GM21825 (cell line): ENCODE data around the gene LRRC53.
A peak's percentile ranks its signal among the peaks of the same experiment; 100 is the strongest.

Experiments used
- ATAC-seq: cut with Tn5 transposase; IDR thresholded peaks from one replicate; pipeline ENCODE4 v1.9.1; 2021; ENCODE audit warnings: mild to moderate bottlenecking, moderate library complexity; ENCODE audit not compliant: unreplicated experiment

The LRRC53 gene

GRCh38 chr1:74504125-74504932, 8.1 kb downstream of the LRRC53 start:
- ATAC-seq: peak; percentile 88

DNA sequence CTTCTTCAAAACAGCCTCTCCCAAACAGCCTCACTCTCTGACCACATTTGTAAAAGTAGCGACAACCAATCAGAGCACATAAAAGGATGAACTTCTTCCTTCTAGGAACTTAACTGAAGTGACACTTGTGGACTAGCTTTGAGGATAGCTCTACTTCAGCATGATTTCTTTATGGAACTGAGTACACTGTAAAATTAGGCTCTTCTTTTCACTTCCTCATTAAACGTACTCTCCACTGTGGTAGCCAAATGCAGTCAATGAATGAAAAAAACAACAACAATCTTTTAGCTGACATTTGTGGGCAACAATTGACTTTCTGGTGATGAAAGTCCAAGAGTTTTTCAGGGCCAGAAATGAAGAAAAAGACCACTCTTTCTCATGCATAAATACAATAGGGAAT, 9.6 kb downstream of the LRRC53 start:
- ATAC-seq: no peak

DNA sequence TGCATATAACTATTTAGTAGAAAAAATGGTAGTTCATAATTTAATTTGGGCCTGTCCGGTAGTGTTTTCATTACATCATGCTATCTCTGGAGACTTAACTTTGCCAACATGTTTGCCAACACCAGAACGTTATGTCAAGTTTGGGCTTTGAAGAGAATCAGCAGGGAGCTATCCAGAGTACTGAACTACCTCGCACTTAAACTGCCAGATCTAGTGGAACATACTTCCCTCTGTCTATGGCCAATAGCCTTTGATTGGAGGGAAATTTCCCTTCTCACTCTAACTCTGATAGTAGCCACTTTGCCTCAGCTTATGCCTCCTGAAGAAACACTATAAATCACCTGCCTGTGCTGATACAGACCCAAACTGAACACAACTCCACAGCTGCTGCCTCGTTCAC, 10.0 kb downstream of the LRRC53 start:
- no peak for ATAC-seq

DNA sequence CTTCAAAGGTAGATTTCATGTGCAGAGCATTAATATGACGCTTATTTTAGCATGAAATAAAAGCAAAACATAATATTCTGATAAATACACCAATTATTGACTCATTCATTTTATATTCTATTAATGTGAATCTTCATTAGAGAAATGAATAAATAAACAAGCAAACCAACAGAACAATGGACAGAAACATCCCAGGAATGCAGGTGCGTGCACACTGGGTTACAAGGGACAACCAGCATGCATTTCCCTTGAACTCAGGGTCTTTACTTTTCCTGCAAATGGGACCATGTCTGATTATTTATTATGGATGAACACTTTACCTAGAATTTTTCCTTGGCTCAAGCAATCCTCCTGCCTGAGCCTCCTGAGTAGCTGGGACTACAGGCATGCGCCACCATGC, 13.5 kb downstream of the LRRC53 start:
- no peak for ATAC-seq

DNA sequence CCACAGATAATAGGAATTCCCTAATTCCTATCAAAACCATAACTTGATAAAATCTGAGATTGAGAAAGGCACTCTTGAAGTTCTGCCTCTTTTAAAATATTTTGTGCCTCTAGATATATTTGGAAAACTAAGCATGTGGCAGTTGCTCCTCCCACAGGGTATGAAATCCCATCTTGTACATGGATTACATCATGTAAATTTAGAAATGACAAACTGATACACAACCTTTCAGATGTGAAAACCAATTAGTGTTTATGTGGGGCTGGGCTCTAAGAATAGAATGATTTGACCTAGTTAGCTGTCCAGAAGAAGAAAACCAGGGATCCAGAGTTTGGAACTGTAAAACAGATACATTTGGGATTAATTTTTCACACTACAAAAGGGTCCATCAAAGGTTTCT, 15.7 kb downstream of the LRRC53 start:
- no peak for ATAC-seq

DNA sequence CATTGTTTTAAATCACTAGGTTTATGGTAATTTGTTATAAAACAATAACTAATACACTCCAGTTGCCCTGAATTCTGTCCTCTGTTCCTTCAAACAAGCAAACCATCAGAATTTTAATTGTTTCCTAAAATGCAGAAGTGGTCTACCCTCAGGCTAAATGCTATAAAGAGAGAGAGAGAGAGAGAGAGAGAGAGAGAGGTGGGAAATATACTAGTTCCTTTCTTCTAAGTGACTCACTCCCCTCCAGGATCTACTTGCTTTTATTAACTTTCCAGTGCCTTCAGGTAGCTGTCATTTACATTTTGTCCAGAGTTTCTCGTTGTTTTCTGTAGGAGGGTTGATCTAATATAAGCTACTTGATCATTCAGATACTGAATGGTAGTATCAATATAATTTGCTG, 26.4 kb downstream of the LRRC53 start:
- no peak for ATAC-seq

GRCh38 chr1:74485622-74486021, 26.8 kb downstream of the LRRC53 start:
- no peak for ATAC-seq

DNA sequence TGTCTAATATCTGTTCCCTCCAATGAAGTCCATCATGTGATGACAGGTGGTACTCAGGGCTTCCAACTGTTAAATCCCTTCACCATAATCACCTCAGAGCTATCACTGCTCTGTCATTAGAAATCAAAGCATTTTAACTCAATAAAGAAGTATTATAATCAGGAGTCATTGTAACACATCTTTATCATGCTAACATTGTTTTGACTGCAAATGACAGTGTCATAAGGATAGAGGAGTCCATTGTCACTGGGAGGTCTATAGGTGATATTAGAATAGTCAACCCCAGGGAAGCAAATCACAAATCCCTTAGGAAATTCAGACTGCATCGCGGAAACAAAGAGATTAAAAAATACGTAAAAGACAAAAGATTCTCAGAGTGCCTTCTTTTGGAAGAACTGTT, 30.8 kb downstream of the LRRC53 start:
- ATAC-seq: no peak

DNA sequence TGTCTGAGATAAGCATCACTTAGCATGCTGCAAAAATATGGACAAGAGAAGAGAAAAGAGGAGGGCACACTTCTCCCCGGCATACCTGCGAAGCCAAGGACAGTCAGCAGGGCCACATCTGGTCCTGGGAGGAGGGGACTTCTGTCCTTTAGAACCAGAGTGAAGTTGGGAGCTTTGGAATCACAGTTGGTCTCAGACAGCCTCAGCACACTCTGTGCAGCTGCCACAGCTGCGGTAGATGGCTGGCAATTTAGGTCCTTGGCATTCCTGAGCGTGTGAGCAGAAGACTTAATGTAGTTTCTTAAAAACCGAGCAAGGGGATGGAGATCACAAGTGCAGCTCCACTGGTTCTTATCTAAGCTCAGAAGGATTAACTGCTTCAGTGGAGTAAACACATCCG, 32.3 kb downstream of the LRRC53 start:
- no peak for ATAC-seq

- no peak for ATAC-seq
These were observed 33.4 kb downstream of the LRRC53 start for GRCh38 chr1:74478979-74479378.

- no peak for ATAC-seq
These were observed 37.8 kb downstream of the LRRC53 start for GRCh38 chr1:74474585-74474984.

DNA sequence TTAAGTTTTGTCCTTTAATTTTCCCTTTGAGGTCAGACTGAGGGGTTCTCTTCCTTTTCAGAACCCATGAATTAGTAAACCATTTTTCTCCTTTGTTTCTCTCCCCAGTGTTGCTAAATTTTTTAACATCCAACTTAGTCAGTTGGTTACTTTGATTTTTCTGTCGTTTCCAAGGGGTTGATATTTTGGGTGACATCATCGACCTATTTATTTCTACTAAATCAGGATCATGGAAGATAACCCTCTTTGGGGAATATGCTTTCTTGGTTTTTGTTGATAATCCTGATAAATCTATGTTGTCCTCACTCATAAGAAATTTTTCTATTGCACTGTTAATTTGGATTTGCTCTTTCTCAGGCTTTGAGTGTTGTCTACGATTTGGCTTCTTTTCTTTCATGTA, 40.9 kb downstream of the LRRC53 start:
- ATAC-seq: no peak

DNA sequence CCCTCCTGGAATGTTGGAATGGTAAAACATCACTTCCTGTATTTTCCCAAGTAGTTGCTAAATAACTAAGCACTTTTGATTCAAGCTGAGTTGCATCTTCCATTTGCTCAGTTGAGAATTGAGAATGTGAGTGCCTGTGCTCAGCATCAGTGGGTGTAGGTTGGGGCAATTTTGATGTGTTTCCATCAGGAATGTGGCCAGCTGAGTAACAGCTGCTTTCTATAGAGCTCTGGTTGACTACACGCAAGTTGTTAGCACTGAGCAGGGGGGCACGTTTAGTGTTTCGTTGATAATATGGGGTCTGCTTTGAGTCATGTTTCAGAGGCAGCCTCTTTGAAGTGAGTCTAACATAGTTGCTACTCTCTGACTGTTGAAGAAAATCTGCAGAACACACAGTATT, 41.5 kb downstream of the LRRC53 start:
- no peak for ATAC-seq

- no peak for ATAC-seq
These were observed 42.2 kb downstream of the LRRC53 start for GRCh38 chr1:74470251-74470650.

DNA sequence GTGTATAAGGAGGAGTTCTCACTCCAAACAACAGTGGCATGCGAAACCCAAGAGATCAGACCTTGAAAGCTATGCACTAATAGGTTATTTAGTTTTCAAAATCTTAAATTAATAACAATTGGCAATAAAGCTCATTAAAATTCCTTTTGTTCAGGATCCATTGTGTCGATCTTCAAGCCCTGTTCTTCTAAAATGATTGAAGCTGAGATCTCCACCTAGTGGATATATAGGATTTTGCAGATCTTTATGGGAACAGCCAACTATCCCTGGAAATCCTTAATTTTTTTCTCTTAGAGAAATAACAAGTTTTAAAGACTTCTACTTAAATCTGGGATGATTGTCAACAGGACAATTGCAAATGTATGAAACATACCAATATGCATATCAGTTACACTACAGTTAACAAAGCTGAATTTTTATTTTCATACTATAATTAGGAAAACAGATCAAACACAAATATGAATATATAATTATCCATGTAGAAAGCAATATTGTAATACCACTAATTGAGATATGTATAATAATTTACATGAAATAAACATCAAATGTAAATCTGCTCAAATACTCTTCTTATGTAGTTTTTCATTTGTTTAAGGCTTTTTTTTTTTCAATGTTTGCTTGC, 43.3 kb downstream of the LRRC53 start:
- ATAC-seq: no peak

DNA sequence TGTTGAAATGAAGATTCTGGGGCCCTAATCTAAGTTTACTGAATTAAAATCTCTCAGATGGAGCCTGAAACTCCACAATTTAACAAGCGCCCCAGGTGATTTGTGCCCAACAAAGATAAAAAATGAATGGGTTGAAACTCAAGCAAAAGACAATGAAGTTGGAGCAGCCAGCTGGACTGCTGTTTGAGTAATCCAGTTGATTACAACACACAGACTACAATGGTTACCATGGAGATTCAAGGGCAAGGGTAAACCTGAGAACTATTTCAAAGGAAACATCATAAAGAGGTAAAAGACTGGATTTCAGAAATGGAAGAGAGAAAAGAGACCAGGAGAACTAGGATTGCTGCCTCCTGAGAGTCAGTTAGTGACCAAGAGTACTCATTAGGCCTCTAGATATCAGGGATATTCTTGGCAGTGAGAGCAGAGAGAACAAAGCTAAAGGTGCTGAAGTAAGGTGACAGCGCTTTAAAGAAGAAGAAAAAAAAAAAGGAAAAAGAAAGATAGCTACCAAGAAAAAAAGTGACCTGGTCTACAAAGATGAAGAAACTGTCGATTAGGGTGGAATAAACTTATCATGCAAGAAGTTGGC, 44.5 kb downstream of the LRRC53 start:
- no peak for ATAC-seq

- ATAC-seq: no peak
These were observed 47.2 kb downstream of the LRRC53 start for GRCh38 chr1:74465193-74465681.

DNA sequence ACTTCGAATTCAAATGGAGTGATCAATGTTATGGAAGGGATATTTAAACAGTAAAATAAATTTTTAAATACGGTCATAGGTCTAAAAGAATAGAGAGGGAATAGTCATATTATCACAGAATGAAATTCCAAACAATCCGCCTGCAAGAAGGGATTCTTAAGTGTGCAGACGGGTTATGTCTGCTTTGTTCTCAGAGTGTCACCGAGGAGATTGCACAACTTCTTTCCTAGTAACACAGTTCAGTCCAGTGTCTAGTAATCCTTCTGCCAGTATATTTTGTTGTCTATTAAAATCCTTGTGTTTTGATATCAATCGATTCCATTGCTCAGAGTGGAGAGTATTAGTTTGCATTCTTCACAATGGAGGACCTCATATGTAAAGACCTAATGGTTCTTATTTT, 48.4 kb downstream of the LRRC53 start:
- no peak for ATAC-seq

DNA sequence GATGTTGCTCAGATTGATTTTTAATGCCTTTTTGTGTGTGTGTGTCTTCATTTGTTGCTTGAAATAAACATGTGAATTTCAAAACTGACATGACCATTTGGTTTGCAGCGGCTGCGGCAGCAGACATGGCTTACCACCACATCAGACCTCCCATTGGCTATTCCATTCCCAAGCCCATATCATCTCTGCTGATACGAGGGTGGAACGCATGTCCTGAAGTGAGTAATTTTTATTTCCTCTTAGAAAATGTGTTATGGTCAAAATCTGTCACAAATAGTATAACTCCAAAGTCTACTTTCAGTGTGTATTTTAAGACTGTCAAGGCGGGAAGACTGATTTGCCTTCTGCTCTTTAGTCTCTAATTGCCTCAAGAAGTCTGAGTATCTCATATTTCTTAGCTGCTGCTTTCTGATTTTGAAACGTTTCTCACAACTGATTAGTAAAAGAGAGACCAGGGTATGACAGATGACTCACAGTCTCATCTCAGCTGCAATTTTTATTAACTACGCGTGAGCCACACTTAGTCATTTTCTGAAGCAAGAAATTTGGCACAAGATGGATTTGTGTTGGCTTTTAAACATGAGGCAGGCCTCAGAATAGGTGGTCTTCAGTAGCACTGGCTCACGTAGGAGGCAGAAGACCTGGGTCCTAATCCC, 49.0 kb downstream of the LRRC53 start:
- no peak for ATAC-seq

GRCh38 chr1:74457253-74457652, 55.2 kb downstream of the LRRC53 start:
- ATAC-seq: no peak

GRCh38 chr1:74455390-74455789, 57.0 kb downstream of the LRRC53 start:
- no peak for ATAC-seq

GRCh38 chr1:74453277-74453676, 59.1 kb downstream of the LRRC53 start:
- ATAC-seq: no peak
